Fibroblast of lung (primary cell): ENCODE data around the gene CDKAL1. TPM values are rescaled to one million over a fixed set of nuclear protein-coding genes. Genes with fewer than 3 reads are reported as not detected.
A peak's percentile ranks its signal among the peaks of the same experiment; 100 is the strongest.

ENCODE experiments used
- DNase-seq, 2 donors: peaks; one replicate each; pipeline versions ENCODE4 v3.0.0 to v3.0.0-alpha.2; 2010; ENCODE audit warnings: low read depth in 2 of 2
- H2AFZ ChIP-seq: 2 replicates; pipeline ENCODE4 v1.5.1; 2012; ENCODE audit warnings: low read length, control low read depth, inconsistent platforms
- H3K27ac ChIP-seq: 2 replicates; pipeline ENCODE4 v1.5.1; 2011; ENCODE audit warnings: low read length, control low read depth; ENCODE audit not compliant: insufficient read depth
- H3K27me3 ChIP-seq: 2 replicates; pipeline ENCODE4 v1.5.1; 2011; ENCODE audit warnings: mild to moderate bottlenecking, low read length; ENCODE audit not compliant: control insufficient read depth, insufficient read depth
- H3K36me3 ChIP-seq: 2 replicates; pipeline ENCODE4 v1.5.1; 2011; ENCODE audit warnings: low read length; ENCODE audit not compliant: control insufficient read depth, insufficient read depth
- H3K4me1 ChIP-seq: 2 replicates; pipeline ENCODE4 v1.5.1; 2011; ENCODE audit warnings: low read length; ENCODE audit not compliant: control insufficient read depth, insufficient read depth; ENCODE audit errors: extremely low read depth
- H3K4me2 ChIP-seq: 2 replicates; pipeline ENCODE4 v1.5.1; 2011; ENCODE audit warnings: low read length, control low read depth; ENCODE audit not compliant: insufficient read depth; ENCODE audit errors: extremely low read depth
- H3K4me3 ChIP-seq, 4 experiments: fragments of 200-600 bp in 1 of 4; sonication (generic) in 1 of 4; replicated peaks in 1 of 4; 2 replicates each; pipeline ENCODE4 v1.5.1; 2011 to 2016; ENCODE audit warnings: low read length in 4 of 4, low read depth in 3 of 4, mild to moderate bottlenecking in 3 of 4, control low read depth in 2 of 4, inconsistent platforms in 1 of 4, mixed read lengths in 1 of 4; ENCODE audit not compliant: insufficient read depth in 1 of 4; ENCODE audit errors: control extremely low read depth in 1 of 4
- H3K79me2 ChIP-seq: 2 replicates; pipeline ENCODE4 v1.5.1; 2012; ENCODE audit warnings: mild to moderate bottlenecking, low read length, inconsistent platforms; ENCODE audit not compliant: control insufficient read depth, insufficient read depth
- H3K9ac ChIP-seq: 2 replicates; pipeline ENCODE4 v1.5.1; 2011; ENCODE audit warnings: mild to moderate bottlenecking, low read length, control low read depth; ENCODE audit not compliant: insufficient read depth
- H3K9me3 ChIP-seq: 2 replicates; pipeline ENCODE4 v1.5.1; 2012; ENCODE audit warnings: low read depth, low read length; ENCODE audit not compliant: control insufficient read depth, insufficient read depth
- H4K20me1 ChIP-seq: 2 replicates; pipeline ENCODE4 v1.5.1; 2011; ENCODE audit warnings: low read length; ENCODE audit not compliant: control insufficient read depth, insufficient read depth; ENCODE audit errors: extremely low read depth
- CTCF ChIP-seq, 2 donors: IDR thresholded peaks in 1 of 2; conservative IDR thresholded peaks in 1 of 2; 1 replicate in 1 of 2; 2 replicates in 1 of 2; pipeline ENCODE4 v1.5.1; 2011 to 2012; ENCODE audit warnings: low read length in 2 of 2, control low read depth in 1 of 2, inconsistent platforms in 1 of 2, low read depth in 1 of 2, mild to moderate bottlenecking in 1 of 2
- EZH2 ChIP-seq: IDR thresholded peaks from 2 replicates; pipeline ENCODE4 v1.5.1; 2012; ENCODE audit warnings: low read length, control low read depth, mild to moderate bottlenecking; ENCODE audit errors: missing control alignments
- polyA plus RNA-seq, 2 donors: library from polyadenylated mRNA; depleted of rRNA in 1 of 2; stranded (reverse) in 1 of 2; unstranded in 1 of 2; fragments of >200 nt; gene quantifications; 2 replicates each; pipeline ENCODE4 v1.2.1, GENCODE V29; 2011 to 2012; ENCODE audit warnings: missing spikeins in 1 of 2
- total RNA-seq: library from RNA; depleted of rRNA; stranded (reverse); fragments of >200 nt; gene quantifications from 2 replicates; pipeline ENCODE4 v1.2.1, GENCODE V29; 2014

Gene CDKAL1
- total and polyA plus RNA-seq, 2 donors (not counting 1 experiment from before 2014, with no cell fraction given), result 7.4 to 15.0 TPM

- no peaks in the 10 kb centered on the region for H4K20me1 ChIP-seq
- H3K4me2 ChIP-seq, result no peak overlapping the region
- H3K79me2 ChIP-seq, result no peaks in the 10 kb centered on the region
- no peak for DNase-seq
- H3K4me3 ChIP-seq, result no peak overlapping the region
- no peak overlapping the region for H3K9ac ChIP-seq
- no peaks in the 10 kb centered on the region for H3K9me3 ChIP-seq
- no peaks in the 10 kb centered on the region for H3K27me3 ChIP-seq
- no peaks in the 10 kb centered on the region for H3K36me3 ChIP-seq
- no peak overlapping the region for H2AFZ ChIP-seq
- H3K4me1 ChIP-seq, result no peaks in the 10 kb centered on the region
- no peak overlapping the region for H3K27ac ChIP-seq
- TF ChIP-seq EZH2, result no peak
- no peak for TF ChIP-seq CTCF (conservative IDR thresholded peaks at IDR 0.05 in 1 of 2, IDR thresholded peaks at IDR 0.05 in 1 of 2; ENCODE audit: low read depth in 1 of 2, low read length in 2 of 2)
These were observed 632.5 kb downstream of the CDKAL1 start for GRCh38 chr6:21166754-21167153.

GRCh38 chr6:21167790-21168189 lies 633.5 kb downstream of the CDKAL1 start:
- no peaks in the 10 kb centered on the region for H4K20me1 ChIP-seq
- H3K27me3 ChIP-seq, result no peaks in the 10 kb centered on the region
- H3K36me3 ChIP-seq, result no peaks in the 10 kb centered on the region
- H2AFZ ChIP-seq, result no peak overlapping the region
- TF ChIP-seq EZH2 (no peak), CTCF (conservative IDR thresholded peaks at IDR 0.05 in 1 of 2, IDR thresholded peaks at IDR 0.05 in 1 of 2; ENCODE audit: low read depth in 1 of 2, low read length in 2 of 2) (no peak)
- H3K9ac ChIP-seq, result no peak overlapping the region
- no peaks in the 10 kb centered on the region for H3K9me3 ChIP-seq
- no peaks in the 10 kb centered on the region for H3K4me1 ChIP-seq
- no peaks in the 10 kb centered on the region for H3K79me2 ChIP-seq
- no peak overlapping the region for H3K4me2 ChIP-seq
- H3K4me3 ChIP-seq, result no peak overlapping the region
- H3K27ac ChIP-seq, result no peak overlapping the region
- DNase-seq, result no peak

GRCh38 chr6:21171801-21172200 lies 637.5 kb downstream of the CDKAL1 start:
- no peak overlapping the region for H3K27ac ChIP-seq
- no peak overlapping the region for H2AFZ ChIP-seq
- no peaks in the 10 kb centered on the region for H3K27me3 ChIP-seq
- no peaks in the 10 kb centered on the region for H3K9me3 ChIP-seq
- no peaks in the 10 kb centered on the region for H4K20me1 ChIP-seq
- H3K79me2 ChIP-seq, result no peaks in the 10 kb centered on the region
- DNase-seq, result peak; percentile 41 to 61
- no peaks in the 10 kb centered on the region for H3K4me1 ChIP-seq
- no peak overlapping the region for H3K9ac ChIP-seq
- no peak overlapping the region for H3K4me3 ChIP-seq
- TF ChIP-seq CTCF (conservative IDR thresholded peaks at IDR 0.05 in 1 of 2, IDR thresholded peaks at IDR 0.05 in 1 of 2; ENCODE audit: low read depth in 1 of 2, low read length in 2 of 2) (no peak), EZH2 (no peak)
- H3K4me2 ChIP-seq, result no peak overlapping the region
- no peaks in the 10 kb centered on the region for H3K36me3 ChIP-seq
